ENCODE measurements around the gene FAM151A.

- TF ChIP-seq POLR2AphosphoS5 (IDR thresholded peaks at IDR 0.05; ENCODE audit: low read depth, low read length) (no peak), POLR2A (IDR thresholded peaks at IDR 0.05; ENCODE audit: low read depth, low read length) (no peak), SPI1 (IDR thresholded peaks at IDR 0.05; ENCODE audit: low read depth, low read length) (no peak), TAF1 (IDR thresholded peaks at IDR 0.05; ENCODE audit: low read depth, low read length) (no peak)
Observed at GRCh38 chr1:54571326-54571725, 52.0 kb downstream of the FAM151A start.

All from GM12891 (cell line).